MM.1S (cell line): ENCODE results near the gene SLC44A2.

Experiments
- DNase-seq: peaks from one replicate; pipeline ENCODE4 v3.0.0-alpha.2; 2015
- H2AFZ ChIP-seq: fragments of 300-600 bp; sonication (generic); 2 replicates; pipeline ENCODE4 v1.6.0; 2016; ENCODE audit warnings: antibody characterized with exemption, low read length
- H3F3A ChIP-seq: fragments of 300-600 bp; sonication (generic); 2 replicates; pipeline ENCODE4 v1.6.1; 2016; ENCODE audit warnings: mild to moderate bottlenecking, antibody characterized with exemption, low read length, moderate library complexity, mixed read lengths; ENCODE audit not compliant: insufficient read depth
- H3K27ac ChIP-seq: fragments of 300-600 bp; sonication (generic); 2 replicates; pipeline ENCODE4 v1.5.1; 2016; ENCODE audit warnings: mild to moderate bottlenecking, low read length
- H3K27me3 ChIP-seq: fragments of 300-600 bp; sonication (generic); replicated peaks from 2 replicates; pipeline ENCODE4 v1.6.0; 2016; ENCODE audit warnings: low read length; ENCODE audit not compliant: insufficient read depth
- H3K36me3 ChIP-seq: fragments of 300-600 bp; sonication (generic); replicated peaks from 2 replicates; pipeline ENCODE4 v1.6.1; 2016; ENCODE audit warnings: mild to moderate bottlenecking, low read length, mixed read lengths; ENCODE audit not compliant: insufficient read depth
- H3K4me1 ChIP-seq: fragments of 300-600 bp; sonication (generic); 2 replicates; pipeline ENCODE4 v1.6.1; 2016; ENCODE audit warnings: low read length, mixed read lengths
- H3K4me2 ChIP-seq: fragments of 300-600 bp; sonication (generic); 2 replicates; pipeline ENCODE4 v1.6.0; 2016; ENCODE audit warnings: low read depth, low read length
- H3K4me3 ChIP-seq: fragments of 300-600 bp; sonication (generic); 2 replicates; pipeline ENCODE4 v1.5.1; 2016; ENCODE audit warnings: low read length, mixed read lengths
- H3K79me2 ChIP-seq: fragments of 300-600 bp; sonication (generic); 2 replicates; pipeline ENCODE4 v1.6.1; 2016; ENCODE audit warnings: mixed run types, low read length, mixed read lengths
- H3K9ac ChIP-seq: fragments of 300-600 bp; sonication (generic); 2 replicates; pipeline ENCODE4 v1.6.1; 2016; ENCODE audit warnings: low read length, mixed read lengths
- H3K9me2 ChIP-seq: fragments of 300-600 bp; sonication (generic); replicated peaks from 2 replicates; pipeline ENCODE4 v1.6.1; 2016; ENCODE audit warnings: mild to moderate bottlenecking, low read length, mixed read lengths; ENCODE audit not compliant: insufficient read depth
- H3K9me3 ChIP-seq: fragments of 300-600 bp; sonication (generic); replicated peaks from 2 replicates; pipeline ENCODE4 v1.6.1; 2016; ENCODE audit warnings: mild to moderate bottlenecking, low read length, mixed read lengths; ENCODE audit not compliant: insufficient read depth
- H4K20me1 ChIP-seq: fragments of 300-600 bp; sonication (generic); 2 replicates; pipeline ENCODE4 v1.6.1; 2016; ENCODE audit warnings: mild to moderate bottlenecking, low read length, moderate library complexity, mixed read lengths; ENCODE audit not compliant: insufficient read depth
- CTCF ChIP-seq: fragments of 300-600 bp; sonication (generic); IDR thresholded peaks from 2 replicates; pipeline ENCODE4 v1.5.1; 2016; ENCODE audit warnings: antibody characterized with exemption, low read length, mixed read lengths
- EZH2 ChIP-seq: fragments of 300-600 bp; sonication (generic); optimal IDR thresholded peaks from 2 replicates; pipeline ENCODE3; 2017; ENCODE audit warnings: low read depth, mild to moderate bottlenecking, antibody characterized with exemption, low read length, mixed read lengths
- EZH2phosphoT487 ChIP-seq: fragments of 300-600 bp; sonication (generic); IDR thresholded peaks from 2 replicates; pipeline ENCODE4 v1.6.1; 2018; ENCODE audit warnings: antibody characterized with exemption, low read length

Gene SLC44A2

GRCh38 chr19:10582091-10582490 is 43.3 kb upstream of the SLC44A2 start:
- H3K4me2 ChIP-seq = no peak overlapping the region
- H3K36me3 ChIP-seq = no peaks in the 10 kb centered on the region
- no peak overlapping the region for H2AFZ ChIP-seq
- 0 out of 2 replicates have a peak, but pooled peaks cover 3% of the 10 kb centered on the region for H3K27me3 ChIP-seq
- TF ChIP-seq CTCF = no peak
- no peak for TF ChIP-seq EZH2
- no peak for TF ChIP-seq EZH2phosphoT487
- no peaks in the 10 kb centered on the region for H4K20me1 ChIP-seq
- no peaks in the 10 kb centered on the region for H3K79me2 ChIP-seq
- no peaks in the 10 kb centered on the region for H3K9me2 ChIP-seq
- no peak overlapping the region for H3K4me3 ChIP-seq
- no peak overlapping the region for H3K9ac ChIP-seq
- H3K9me3 ChIP-seq = no peaks in the 10 kb centered on the region
- no peak for DNase-seq
- H3K27ac ChIP-seq = no peak overlapping the region
- no peaks in the 10 kb centered on the region for H3K4me1 ChIP-seq
- no peaks in the 10 kb centered on the region for H3F3A ChIP-seq

- DNase-seq = no peak
- H3K4me2 ChIP-seq = no peak overlapping the region
- H2AFZ ChIP-seq = no peak overlapping the region
- no peak overlapping the region for H3K9ac ChIP-seq
- H4K20me1 ChIP-seq = no peaks in the 10 kb centered on the region
- H3K4me3 ChIP-seq = no peak overlapping the region
- no peaks in the 10 kb centered on the region for H3K27me3 ChIP-seq
- H3K4me1 ChIP-seq = no peaks in the 10 kb centered on the region
- no peaks in the 10 kb centered on the region for H3K36me3 ChIP-seq
- H3K79me2 ChIP-seq = no peaks in the 10 kb centered on the region
- H3K9me3 ChIP-seq = no peaks in the 10 kb centered on the region
- H3F3A ChIP-seq = no peaks in the 10 kb centered on the region
- H3K9me2 ChIP-seq = no peaks in the 10 kb centered on the region
- TF ChIP-seq EZH2 (no peak), EZH2phosphoT487 (no peak), CTCF (no peak)
- no peak overlapping the region for H3K27ac ChIP-seq
These were observed 42.1 kb upstream of the SLC44A2 start for GRCh38 chr19:10583036-10583776.

- no peaks in the 10 kb centered on the region for H3K79me2 ChIP-seq
- DNase-seq = no peak
- H3K36me3 ChIP-seq = no peaks in the 10 kb centered on the region
- TF ChIP-seq EZH2 (no peak), CTCF (no peak), EZH2phosphoT487 (no peak)
- H3K27ac ChIP-seq = no peak overlapping the region
- H3K27me3 ChIP-seq = no peaks in the 10 kb centered on the region
- no peaks in the 10 kb centered on the region for H3K4me1 ChIP-seq
- no peaks in the 10 kb centered on the region for H4K20me1 ChIP-seq
- H3F3A ChIP-seq = no peaks in the 10 kb centered on the region
- H3K4me2 ChIP-seq = no peak overlapping the region
- H3K9me3 ChIP-seq = no peaks in the 10 kb centered on the region
- H3K9me2 ChIP-seq = no peaks in the 10 kb centered on the region
- no peak overlapping the region for H3K9ac ChIP-seq
- no peak overlapping the region for H3K4me3 ChIP-seq
- no peak overlapping the region for H2AFZ ChIP-seq
These were observed 39.0 kb upstream of the SLC44A2 start for GRCh38 chr19:10586396-10586795.
